Loucy (cell line): ENCODE data around the gene LAIR1.

Experiments
- EZH2phosphoT487 ChIP-seq: fragments of 200-600 bp; IDR thresholded peaks from 2 replicates; pipeline ENCODE4 v1.6.1; 2018; ENCODE audit warnings: antibody characterized with exemption, mild to moderate bottlenecking, moderate library complexity, borderline replicate concordance
- TF ChIP-seq, protein P1 (sequence below): fragments of 200-600 bp; sonication (generic); conservative IDR thresholded peaks from 2 replicates; pipeline ENCODE4 v1.5.1; 2014; ENCODE audit warnings: mild to moderate bottlenecking, antibody characterized with exemption, low read length

DNA sequence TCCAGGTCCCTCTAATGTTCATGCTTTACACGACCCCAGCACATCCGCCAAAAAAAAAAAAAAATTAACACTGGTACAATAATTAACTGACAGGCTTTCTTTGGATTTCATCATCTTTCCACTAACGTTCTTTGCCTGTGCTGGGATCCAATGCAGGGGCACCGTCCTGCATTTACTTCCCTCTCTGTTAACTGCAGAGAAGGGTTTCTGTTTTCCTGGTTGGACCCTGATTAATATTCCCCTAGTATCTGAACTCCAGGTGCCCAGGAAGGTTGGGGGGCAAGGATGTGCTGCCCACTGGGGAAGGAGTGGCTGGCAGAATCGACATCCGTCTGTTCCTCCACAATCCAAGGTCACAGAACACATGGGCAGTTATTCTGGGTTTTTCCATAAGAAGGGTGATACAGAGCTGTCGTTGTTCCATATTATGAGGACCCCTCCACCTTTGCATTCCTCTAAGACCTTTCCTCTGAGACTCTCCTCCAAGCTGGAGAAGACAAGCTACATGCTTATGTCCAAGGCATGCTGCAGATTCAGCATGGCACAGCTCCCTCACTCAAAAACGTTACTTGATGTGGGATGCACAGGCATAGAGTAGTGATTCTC is 4.5 kb upstream of the LAIR1 start:
- TF ChIP-seq EZH2phosphoT487 = no peak
- TF ChIP-seq, protein P1, sequence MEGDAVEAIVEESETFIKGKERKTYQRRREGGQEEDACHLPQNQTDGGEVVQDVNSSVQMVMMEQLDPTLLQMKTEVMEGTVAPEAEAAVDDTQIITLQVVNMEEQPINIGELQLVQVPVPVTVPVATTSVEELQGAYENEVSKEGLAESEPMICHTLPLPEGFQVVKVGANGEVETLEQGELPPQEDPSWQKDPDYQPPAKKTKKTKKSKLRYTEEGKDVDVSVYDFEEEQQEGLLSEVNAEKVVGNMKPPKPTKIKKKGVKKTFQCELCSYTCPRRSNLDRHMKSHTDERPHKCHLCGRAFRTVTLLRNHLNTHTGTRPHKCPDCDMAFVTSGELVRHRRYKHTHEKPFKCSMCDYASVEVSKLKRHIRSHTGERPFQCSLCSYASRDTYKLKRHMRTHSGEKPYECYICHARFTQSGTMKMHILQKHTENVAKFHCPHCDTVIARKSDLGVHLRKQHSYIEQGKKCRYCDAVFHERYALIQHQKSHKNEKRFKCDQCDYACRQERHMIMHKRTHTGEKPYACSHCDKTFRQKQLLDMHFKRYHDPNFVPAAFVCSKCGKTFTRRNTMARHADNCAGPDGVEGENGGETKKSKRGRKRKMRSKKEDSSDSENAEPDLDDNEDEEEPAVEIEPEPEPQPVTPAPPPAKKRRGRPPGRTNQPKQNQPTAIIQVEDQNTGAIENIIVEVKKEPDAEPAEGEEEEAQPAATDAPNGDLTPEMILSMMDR = no peak
